Measurements from ENCODE around the gene ALDH1L1.

ALDH1L1 gene

DNA sequence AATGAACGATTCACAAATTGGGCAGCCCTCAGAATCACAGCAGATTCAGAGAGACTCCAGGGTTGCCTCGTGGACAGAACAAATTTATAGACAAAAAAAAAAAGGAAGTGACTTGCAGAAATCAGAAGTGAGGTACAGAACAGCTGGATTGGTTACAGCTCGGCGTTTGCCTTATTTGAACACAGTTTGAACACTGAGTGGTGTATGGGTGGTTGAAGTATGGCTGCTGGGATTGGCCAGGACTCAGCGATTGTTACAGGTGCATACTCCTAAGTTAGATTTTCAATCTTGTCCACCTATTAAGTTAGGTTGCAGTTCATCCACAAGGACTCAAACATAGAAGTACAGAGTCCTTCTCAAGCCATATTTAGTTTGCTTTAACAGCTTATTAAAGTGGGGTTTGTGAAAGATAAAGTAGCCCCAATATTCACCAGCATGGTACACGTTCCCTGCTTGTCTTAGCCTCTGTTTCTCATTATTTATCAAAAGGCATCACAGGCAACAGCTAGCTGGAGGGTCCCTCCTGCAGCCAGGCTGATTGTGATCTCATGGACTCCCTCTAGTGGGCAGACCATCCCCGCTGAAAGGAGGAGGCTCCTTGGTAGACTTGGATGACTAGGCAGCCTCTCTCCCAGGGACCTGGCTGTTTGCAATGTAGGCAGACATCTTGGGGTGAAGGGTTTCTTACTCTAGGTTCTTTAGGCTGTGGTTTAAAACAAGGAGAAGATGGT is 17.6 kb upstream of the ALDH1L1 start:
- no peak overlapping the region for H3K4me3 ChIP-seq (ENCODE audit: low read depth, low read length)
- peak; percentile 89 for DNase-seq (ENCODE audit: low read depth)
- TF ChIP-seq, protein P1, sequence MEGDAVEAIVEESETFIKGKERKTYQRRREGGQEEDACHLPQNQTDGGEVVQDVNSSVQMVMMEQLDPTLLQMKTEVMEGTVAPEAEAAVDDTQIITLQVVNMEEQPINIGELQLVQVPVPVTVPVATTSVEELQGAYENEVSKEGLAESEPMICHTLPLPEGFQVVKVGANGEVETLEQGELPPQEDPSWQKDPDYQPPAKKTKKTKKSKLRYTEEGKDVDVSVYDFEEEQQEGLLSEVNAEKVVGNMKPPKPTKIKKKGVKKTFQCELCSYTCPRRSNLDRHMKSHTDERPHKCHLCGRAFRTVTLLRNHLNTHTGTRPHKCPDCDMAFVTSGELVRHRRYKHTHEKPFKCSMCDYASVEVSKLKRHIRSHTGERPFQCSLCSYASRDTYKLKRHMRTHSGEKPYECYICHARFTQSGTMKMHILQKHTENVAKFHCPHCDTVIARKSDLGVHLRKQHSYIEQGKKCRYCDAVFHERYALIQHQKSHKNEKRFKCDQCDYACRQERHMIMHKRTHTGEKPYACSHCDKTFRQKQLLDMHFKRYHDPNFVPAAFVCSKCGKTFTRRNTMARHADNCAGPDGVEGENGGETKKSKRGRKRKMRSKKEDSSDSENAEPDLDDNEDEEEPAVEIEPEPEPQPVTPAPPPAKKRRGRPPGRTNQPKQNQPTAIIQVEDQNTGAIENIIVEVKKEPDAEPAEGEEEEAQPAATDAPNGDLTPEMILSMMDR (conservative IDR thresholded peaks at IDR 0.05; ENCODE audit: low read depth, low read length): peak; percentile 98

DNA sequence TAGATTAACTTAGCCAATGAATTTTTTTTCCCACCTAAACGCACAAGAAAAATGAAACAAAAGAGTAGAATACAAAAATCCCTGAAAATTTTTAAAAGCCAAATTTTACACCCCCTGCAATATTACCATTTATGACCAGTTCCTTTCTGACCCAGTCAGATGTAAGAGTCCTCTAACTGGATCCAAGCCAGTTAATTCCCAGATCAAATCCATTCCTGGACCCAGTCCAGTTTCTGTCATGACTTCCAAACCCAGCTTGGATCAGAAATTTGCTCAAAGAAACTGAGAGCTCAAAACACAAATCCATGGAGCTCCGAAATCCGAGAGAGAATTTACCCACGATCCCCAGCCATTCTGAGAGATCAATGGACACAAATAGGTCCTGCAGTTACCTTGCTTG is 17.0 kb upstream of the ALDH1L1 start:
- TF ChIP-seq, protein P1 (conservative IDR thresholded peaks at IDR 0.05; ENCODE audit: low read depth, low read length): no peak
- H3K4me3 ChIP-seq (ENCODE audit: low read depth, low read length): no peak overlapping the region
- DNase-seq (ENCODE audit: low read depth): no peak

DNA sequence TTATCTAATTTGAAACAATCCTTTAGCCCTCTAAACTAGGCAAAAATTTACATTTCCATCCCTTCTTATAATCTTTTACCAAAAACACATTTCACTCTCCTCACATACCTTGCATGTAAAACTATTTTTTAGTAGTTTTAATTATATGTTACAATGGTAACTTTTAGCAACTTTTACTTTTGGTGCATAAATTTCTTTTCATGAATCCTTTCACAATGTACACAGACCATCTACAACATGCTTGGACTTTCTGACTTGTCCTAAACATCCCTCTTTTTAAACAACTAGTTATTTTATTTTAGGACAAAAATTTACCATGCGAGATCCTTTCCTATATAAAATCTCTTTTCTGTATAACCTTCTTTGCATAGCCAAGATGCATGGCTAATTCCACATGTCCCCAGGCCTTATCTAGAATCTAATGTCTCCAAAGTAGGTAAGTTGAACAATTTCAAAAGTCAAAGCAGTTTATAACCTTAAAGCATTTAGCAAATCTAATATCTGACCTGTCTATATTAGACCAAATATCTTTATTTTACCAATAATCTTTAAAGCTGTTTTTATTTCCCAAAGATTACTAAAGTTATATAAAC is 14.4 kb upstream of the ALDH1L1 start:
- TF ChIP-seq, protein P1 (conservative IDR thresholded peaks at IDR 0.05; ENCODE audit: low read depth, low read length): no peak

DNA sequence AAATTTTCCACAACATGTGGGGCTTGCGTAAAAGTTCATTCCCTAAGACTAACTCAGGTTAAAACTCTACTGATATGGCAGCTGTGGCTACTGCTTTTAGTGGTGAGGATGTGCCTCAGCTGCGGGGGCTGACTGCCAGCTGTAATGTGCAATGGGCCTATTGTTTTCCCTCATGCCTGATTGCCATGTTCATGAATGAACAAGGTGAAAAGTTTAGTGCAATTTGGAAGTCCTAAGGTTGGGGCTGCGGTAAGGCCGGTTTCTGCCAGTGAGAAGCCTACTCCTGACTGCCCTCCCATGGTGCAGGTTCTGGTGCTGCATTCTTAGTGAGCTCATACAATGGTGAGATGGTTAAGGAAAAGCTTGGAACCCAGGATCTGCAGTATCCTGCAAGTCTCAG is 10.9 kb upstream of the ALDH1L1 start:
- TF ChIP-seq, protein P1 (conservative IDR thresholded peaks at IDR 0.05; ENCODE audit: low read depth, low read length): no peak
- no peak for DNase-seq (ENCODE audit: low read depth)
- no peak overlapping the region for H3K4me3 ChIP-seq (ENCODE audit: low read depth, low read length)

More for the DNA sequence above, 14.4 kb upstream of the ALDH1L1 start:
- H3K4me3 ChIP-seq (ENCODE audit: low read depth, low read length): no peak overlapping the region
- no peak for DNase-seq (ENCODE audit: low read depth)

DNA sequence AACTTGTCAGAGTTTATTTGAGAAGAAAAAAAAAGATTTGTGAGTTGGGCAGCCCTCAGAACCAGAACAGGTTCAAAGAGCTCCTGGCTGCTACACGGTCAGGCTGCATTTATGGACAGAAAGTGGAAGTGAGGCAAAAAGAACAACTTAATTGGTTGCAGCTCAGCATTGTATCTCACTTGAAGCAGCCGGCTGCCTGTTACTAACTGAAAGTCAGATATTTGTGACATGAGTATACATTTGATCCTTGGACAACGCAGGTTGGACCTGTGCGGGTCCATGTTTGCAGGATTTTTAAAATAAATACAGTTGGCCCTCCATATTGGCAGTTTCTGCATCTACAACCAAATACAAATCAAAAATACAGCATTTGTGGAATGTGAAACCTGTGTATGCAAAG is 7.5 kb upstream of the ALDH1L1 start:
- no peak overlapping the region for H3K4me3 ChIP-seq (ENCODE audit: low read depth, low read length)
- DNase-seq (ENCODE audit: low read depth): no peak
- TF ChIP-seq, protein P1 (conservative IDR thresholded peaks at IDR 0.05; ENCODE audit: low read depth, low read length): no peak

DNA sequence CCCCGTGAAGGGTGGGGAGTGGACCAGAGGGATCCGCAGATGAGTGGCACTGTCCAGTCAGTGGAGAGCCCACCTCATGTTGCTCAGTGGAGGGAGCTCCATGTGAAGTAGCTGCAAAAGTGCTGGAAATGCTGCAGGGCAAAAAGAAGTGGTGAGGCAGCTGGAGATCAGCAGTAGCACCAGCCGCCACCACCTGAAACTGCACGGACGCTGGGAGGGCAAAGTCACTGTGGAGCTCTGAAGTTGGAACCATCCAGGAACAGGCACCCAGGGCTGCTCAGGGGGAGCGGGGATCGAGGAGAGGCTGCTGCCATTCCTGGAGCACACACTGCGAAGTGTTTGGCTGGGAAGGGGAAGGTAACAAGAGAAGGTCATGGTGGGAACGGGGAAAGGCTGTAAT is 6.4 kb upstream of the ALDH1L1 start:
- TF ChIP-seq, protein P1 (conservative IDR thresholded peaks at IDR 0.05; ENCODE audit: low read depth, low read length): no peak
- no peak for DNase-seq (ENCODE audit: low read depth)
- H3K4me3 ChIP-seq (ENCODE audit: low read depth, low read length): no peak overlapping the region

DNA sequence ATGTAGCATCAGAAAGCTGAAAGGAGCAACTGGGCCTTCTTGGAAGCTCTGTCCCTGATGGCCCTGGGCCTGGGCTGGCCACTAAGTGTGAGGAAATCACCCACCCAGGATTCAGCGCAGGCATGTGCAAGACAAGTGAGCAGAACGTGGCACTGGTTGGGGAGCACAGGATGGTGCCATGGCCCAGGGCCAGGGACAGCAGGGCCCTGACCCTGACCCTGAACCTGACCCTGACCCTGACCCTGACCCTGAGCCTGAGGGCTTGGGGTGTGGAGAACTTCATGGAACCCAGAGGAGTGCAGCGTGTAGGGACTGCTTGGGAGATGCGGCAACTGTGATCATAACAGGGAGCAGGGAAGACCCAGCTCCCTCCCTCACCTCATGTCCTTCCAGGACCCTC is 5.9 kb upstream of the ALDH1L1 start:
- H3K4me3 ChIP-seq (ENCODE audit: low read depth, low read length): no peak overlapping the region
- no peak for DNase-seq (ENCODE audit: low read depth)
- TF ChIP-seq, protein P1 (conservative IDR thresholded peaks at IDR 0.05; ENCODE audit: low read depth, low read length): no peak

Measured in choroid plexus epithelial cell (primary cell).